Heart left ventricle (tissue), 16 donors: ENCODE results near the gene GRAP. TPM values are rescaled to one million over a fixed set of nuclear protein-coding genes. Genes with fewer than 3 reads are reported as not detected.

Source experiments
- ATAC-seq, 4 donors: fragments of 200-7000 bp; cut with Tn5 transposase; one replicate each; pipeline ENCODE4 v1.9.1; 2020 to 2022; ENCODE audit warnings: moderate library complexity in 4 of 4, mild to moderate bottlenecking in 3 of 4, moderate number of reproducible peaks in 1 of 4
- DNase-seq, 5 donors: peaks; one replicate each; pipeline ENCODE4 v3.0.0-alpha.2; 2020
- H3K27ac ChIP-seq, 12 donors: fragments of 200-600 bp; sonication (generic) in 4 of 12; one replicate each; pipeline versions ENCODE4 v1.5.0 to v1.8.0; 2016 to 2022; ENCODE audit warnings: mild to moderate bottlenecking in 2 of 12
- H3K27me3 ChIP-seq, 9 donors: fragments of 200-600 bp; sonication (generic) in 2 of 9; one replicate each; pipeline versions ENCODE4 v1.5.1 to v1.8.0; 2016 to 2022; ENCODE audit warnings: mild to moderate bottlenecking in 3 of 9
- H3K36me3 ChIP-seq, 9 donors: fragments of 200-600 bp; sonication (generic) in 2 of 9; one replicate each; pipeline versions ENCODE4 v1.5.0 to v1.8.0; 2018 to 2022; ENCODE audit warnings: mild to moderate bottlenecking in 2 of 9
- H3K4me1 ChIP-seq, 12 donors: fragments of 200-600 bp; sonication (generic) in 4 of 12; one replicate each; pipeline versions ENCODE4 v1.5.0 to v1.8.0; 2016 to 2022; ENCODE audit warnings: mild to moderate bottlenecking in 3 of 12
- H3K4me3 ChIP-seq, 12 donors: fragments of 200-600 bp; sonication (generic) in 4 of 12; one replicate each; pipeline versions ENCODE4 v1.5.0 to v1.8.0; 2017 to 2022; ENCODE audit warnings: mild to moderate bottlenecking in 9 of 12, moderate library complexity in 4 of 12
- H3K9me3 ChIP-seq, 12 donors: fragments of 200-600 bp; sonication (generic) in 4 of 12; one replicate each; pipeline versions ENCODE4 v1.5.0 to v1.8.0; 2016 to 2022; ENCODE audit warnings: mild to moderate bottlenecking in 1 of 12
- POLR2A ChIP-seq, 2 donors: fragments of 450-650 bp; IDR thresholded peaks; one replicate each; pipeline ENCODE4 v1.6.1; 2017; ENCODE audit warnings: antibody characterized with exemption in 2 of 2, mild to moderate bottlenecking in 2 of 2, moderate library complexity in 2 of 2
- WGBS, 4 donors: extraction: QIAGEN DNeasy Blood & Tissue Kit in 2 of 4; methylation state at CpG; one replicate each; pipeline versions ENCODE4 v1.1.5 to v1.1.7; 2013 to 2018; 5-methylcytosine and 5-hydroxymethylcytosine counted together
- intact Hi-C, 10 donors: fragments of 100-400 bp; cut with DNase I; formaldehyde crosslinking; loops; one replicate each; pipeline versions ENCODE4 v1.11.1 to v1.14.2; 2022
- polyA plus RNA-seq, 2 donors: library from polyadenylated mRNA; stranded (reverse); fragments of 200-250 nt; gene quantifications; one replicate each; pipeline ENCODE4 v1.2.3, GENCODE V29; 2013
- total RNA-seq, 9 donors: library from RNA; depleted of rRNA in 2 of 9; stranded (reverse); fragments of >200 nt in 2 of 9; fragmentation: NEBNext Ultra II Directional in 3 of 9; extraction: Animal tissue kit (Norgen Biotek cat#: 25700) in 3 of 9; gene quantifications; one replicate each; pipeline versions ENCODE4 v1.1.0 to v1.2.4, GENCODE V29; 2016 to 2023
- TF ChIP-seq, protein P1 (sequence below), 12 donors: fragments of 200-600 bp; sonication (generic) in 4 of 12; IDR thresholded peaks; one replicate each; pipeline versions ENCODE4 v1.5.0 to v1.8.0; 2018 to 2022; ENCODE audit warnings: antibody characterized with exemption in 12 of 12, mild to moderate bottlenecking in 5 of 12
- donor health status: ischemic (EF 13 %, LVEDD 7.1; RV severe dilation, severe dysfunction).
- donor health status: healthy with polysubstance abuse.
- donor health status: DM: no; HTN: yes; CAD: no.
- donor health status: DM: no; HTN: no; CAD: no.
- donor health status: ischemic (EF 25% LVEDD 6.9; RV normal size, moderate dysfunction).
- donor health status: ischemic (EF 25% LVEDD 5.7; RV mildly dilated, moderate dysfunction).
- donor health status: healthy.
- donor health status: DM: yes; HTN: yes; CAD: no.
- donor health status: ischemic (EF 35%, LVEDD 5.7; RV mildly dilated, moderate dysfunction).
- donor health status: nonischemic (EF 11% LVEDD 7.7; RV severe dilation, severe dysfunction).
- donor health status: DM: yes; HTN: yes; CAD: no.
- donor health status: PGD.
- donor health status: ischemic (EF 29% LVEDD 5.4; RV normal size, mild dysfunction).
- donor health status: nonischemic (EF 23%, LVEDD 6.1; RV moderate dilation, normal function).

Gene GRAP
- total and polyA plus RNA-seq, 11 donors, result 1.1 to 6.3 (median 2.1) TPM

DNA sequence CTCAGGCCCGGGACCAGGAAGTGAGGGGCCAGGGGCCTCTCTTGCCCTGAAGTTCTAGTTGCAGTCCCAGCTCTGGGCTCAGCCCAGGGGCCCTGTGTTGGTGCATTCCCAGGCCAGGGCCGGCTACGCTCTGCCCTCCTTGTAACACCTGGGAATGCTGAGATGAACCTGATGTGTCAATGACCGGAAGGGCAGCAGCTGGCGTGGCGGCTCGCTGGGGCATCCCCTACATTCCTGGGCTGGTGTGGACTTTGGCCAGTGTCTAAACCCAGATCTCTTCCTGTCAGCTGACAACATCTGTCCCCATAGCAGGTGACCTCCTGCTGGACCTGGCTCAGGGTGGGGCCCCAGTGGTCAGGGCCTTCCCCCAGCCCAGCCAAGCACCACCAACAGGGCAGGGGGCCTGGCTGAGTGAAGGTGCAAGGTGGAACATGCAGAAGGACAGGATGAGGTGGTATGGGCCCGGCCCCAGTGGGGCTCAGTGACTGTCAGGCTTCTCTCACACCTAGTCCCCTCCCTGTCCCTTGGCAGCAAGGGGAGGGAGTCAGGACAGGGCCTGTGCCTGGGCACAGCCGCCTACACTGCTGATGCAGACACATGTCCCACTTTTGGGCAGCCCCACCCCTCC lies 58.1 kb downstream of the GRAP start:
- H3K27me3 ChIP-seq, result no peaks in the 10 kb centered on the region
- no peaks in the 10 kb centered on the region for H3K9me3 ChIP-seq
- TF ChIP-seq POLR2A (IDR thresholded peaks at IDR 0.05), result no peak
- TF ChIP-seq, protein P1, sequence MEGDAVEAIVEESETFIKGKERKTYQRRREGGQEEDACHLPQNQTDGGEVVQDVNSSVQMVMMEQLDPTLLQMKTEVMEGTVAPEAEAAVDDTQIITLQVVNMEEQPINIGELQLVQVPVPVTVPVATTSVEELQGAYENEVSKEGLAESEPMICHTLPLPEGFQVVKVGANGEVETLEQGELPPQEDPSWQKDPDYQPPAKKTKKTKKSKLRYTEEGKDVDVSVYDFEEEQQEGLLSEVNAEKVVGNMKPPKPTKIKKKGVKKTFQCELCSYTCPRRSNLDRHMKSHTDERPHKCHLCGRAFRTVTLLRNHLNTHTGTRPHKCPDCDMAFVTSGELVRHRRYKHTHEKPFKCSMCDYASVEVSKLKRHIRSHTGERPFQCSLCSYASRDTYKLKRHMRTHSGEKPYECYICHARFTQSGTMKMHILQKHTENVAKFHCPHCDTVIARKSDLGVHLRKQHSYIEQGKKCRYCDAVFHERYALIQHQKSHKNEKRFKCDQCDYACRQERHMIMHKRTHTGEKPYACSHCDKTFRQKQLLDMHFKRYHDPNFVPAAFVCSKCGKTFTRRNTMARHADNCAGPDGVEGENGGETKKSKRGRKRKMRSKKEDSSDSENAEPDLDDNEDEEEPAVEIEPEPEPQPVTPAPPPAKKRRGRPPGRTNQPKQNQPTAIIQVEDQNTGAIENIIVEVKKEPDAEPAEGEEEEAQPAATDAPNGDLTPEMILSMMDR (IDR thresholded peaks at IDR 0.05), result no peak
- 81 to 92% (median 89%) methylated on average over 7 to 9 of the region's 9 CpGs for WGBS, 4 donors
- no peaks in the 10 kb centered on the region for H3K36me3 ChIP-seq
- intact Hi-C loops, result no loop called here
- H3K27ac ChIP-seq, result no peak overlapping the region
- peaks cover 0 to 9% (median 0%) of the 10 kb centered on the region in 12 donors for H3K4me1 ChIP-seq
- DNase-seq, result no peak
- peak in 1 of 4 donors; percentile 18 for ATAC-seq
- H3K4me3 ChIP-seq, result no peak overlapping the region

DNA sequence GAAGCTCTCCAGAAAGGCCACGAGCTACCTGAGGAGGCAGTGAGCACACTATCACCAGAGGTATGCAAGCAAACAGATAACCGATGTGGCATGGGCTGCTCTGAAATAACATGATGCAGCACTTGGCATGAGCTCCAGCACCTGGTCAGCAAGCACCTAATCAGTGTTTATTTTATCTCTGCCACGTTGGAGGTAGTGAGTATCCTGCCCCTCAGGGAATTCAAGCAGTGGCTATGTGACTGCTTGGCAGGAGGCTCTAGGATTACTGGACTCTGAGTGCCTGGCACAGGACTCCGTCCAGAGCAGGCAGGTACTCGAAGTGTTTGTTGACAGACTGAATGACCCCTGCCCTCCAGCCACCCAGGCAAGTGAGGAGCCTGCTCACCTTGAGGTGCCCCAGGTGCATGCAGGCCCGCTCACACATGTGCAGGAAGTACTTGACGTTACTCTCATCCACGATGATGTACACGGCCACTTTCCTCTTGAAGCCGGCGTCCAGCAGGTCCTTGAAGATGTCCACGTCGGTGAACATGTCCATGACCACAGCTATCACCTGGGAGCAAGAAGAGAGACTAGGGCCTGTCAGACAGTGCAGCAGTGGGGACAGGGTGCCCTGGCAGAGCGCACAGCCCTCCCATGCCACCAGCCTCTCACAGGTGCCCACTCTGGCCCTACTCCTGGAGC lies 58.8 kb downstream of the GRAP start:
- no peak overlapping the region for H3K27ac ChIP-seq
- intact Hi-C loops, result no loop called here

DNA sequence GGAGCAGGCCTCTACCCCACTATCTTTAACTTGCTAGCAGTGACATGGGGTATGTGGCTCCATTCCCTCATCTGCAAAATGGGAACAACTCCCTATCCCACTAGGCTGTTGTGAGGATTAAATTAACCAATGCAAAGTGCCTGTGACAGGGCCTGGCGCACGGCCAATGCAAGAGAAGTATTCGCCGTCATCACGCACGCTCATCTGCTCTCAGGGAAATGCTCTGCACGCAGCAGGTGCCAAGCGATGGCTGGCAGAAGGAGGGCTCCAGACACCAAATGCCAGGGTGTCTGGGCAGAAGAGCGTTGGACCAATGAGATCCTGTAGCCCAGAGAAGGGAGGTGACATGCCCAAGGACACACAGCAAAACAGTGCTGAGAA lies 59.5 kb downstream of the GRAP start:
- H3K36me3 ChIP-seq, result no peaks in the 10 kb centered on the region
- WGBS, 4 donors, result 82 to 92% (median 85%) methylated on average over 9 of the region's 9 CpGs
- no peaks in the 10 kb centered on the region for H3K27me3 ChIP-seq
- ATAC-seq (no peak), DNase-seq (no peak)
- H3K4me3 ChIP-seq, result no peak overlapping the region
- intact Hi-C loops, result no loop called here
- H3K9me3 ChIP-seq, result no peaks in the 10 kb centered on the region
- TF ChIP-seq, protein P1 (IDR thresholded peaks at IDR 0.05), result no peak
- no peak for TF ChIP-seq POLR2A (IDR thresholded peaks at IDR 0.05)
- no peak overlapping the region for H3K27ac ChIP-seq
- peaks cover 0 to under 1% (median 0%) of the 10 kb centered on the region in 12 donors for H3K4me1 ChIP-seq

More for the DNA sequence above, 58.8 kb downstream of the GRAP start:
- 67 to 79% (median 75%) methylated on average over 13 to 14 of the region's 14 CpGs for WGBS, 4 donors
- Histone ChIP-seq H3K9me3 (no peaks in the 10 kb centered on the region), H3K4me3 (no peak overlapping the region), H3K4me1 (peaks cover 0 to 8% (median 0%) of the 10 kb centered on the region in 12 donors), H3K27me3 (no peaks in the 10 kb centered on the region), H3K36me3 (no peaks in the 10 kb centered on the region)
- ATAC-seq (no peak), DNase-seq (no peak)
- TF ChIP-seq, protein P1 (IDR thresholded peaks at IDR 0.05), result no peak
- no peak for TF ChIP-seq POLR2A (IDR thresholded peaks at IDR 0.05)

DNA sequence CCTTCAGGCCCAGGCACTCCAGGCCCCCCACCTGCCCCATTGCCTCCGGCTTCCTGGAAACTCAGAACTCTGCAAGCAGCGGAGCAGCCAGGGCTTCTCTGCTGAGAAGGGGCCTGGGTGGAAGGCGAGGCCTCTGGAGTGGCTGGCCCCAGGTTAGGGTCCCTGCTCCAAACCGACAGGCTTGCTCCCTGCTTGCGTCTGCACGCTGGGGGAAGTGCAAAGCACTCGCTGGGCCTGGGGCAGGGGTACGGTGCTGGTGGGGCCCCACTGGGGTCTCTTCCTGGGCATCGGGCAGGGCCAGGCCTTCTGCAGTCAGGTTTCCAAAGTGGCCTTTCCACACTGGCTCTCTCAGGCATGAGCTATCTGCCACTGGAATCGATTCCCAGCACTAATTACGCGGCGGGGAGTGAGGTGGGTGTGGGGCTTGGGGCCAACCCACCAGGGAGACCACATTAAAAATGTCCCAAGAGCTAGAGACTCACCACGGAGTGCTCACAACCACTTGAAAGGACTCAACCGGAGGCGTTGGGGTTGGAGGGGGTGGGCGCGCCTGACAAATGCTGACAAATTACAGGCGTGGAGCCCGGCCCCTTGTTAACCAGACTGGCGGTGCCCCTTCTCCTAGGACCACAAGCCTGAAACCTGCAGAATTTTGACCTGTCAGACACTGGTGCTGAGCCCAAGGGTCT lies 60.1 kb downstream of the GRAP start:
- Histone ChIP-seq H3K4me1 (no peaks in the 10 kb centered on the region), H3K27me3 (no peaks in the 10 kb centered on the region), H3K36me3 (no peaks in the 10 kb centered on the region), H3K4me3 (no peak overlapping the region), H3K9me3 (no peaks in the 10 kb centered on the region), H3K27ac (no peak overlapping the region)
- WGBS, 4 donors, result 86 to 92% (median 89%) methylated on average over 17 to 21 of the region's 21 CpGs
- DNase-seq, result no peak
- ATAC-seq, result no peak
- TF ChIP-seq, protein P1 (IDR thresholded peaks at IDR 0.05), result no peak
- TF ChIP-seq POLR2A (IDR thresholded peaks at IDR 0.05), result no peak
- intact Hi-C loops, result no loop called here
